Measurements from ENCODE around the gene EMID1.
"Not testable (repeated sequence)": the region's sequence is repeated elsewhere in the genome, so short reads cannot be mapped to it uniquely, and the experiment has no call there.

Gene EMID1

DNA sequence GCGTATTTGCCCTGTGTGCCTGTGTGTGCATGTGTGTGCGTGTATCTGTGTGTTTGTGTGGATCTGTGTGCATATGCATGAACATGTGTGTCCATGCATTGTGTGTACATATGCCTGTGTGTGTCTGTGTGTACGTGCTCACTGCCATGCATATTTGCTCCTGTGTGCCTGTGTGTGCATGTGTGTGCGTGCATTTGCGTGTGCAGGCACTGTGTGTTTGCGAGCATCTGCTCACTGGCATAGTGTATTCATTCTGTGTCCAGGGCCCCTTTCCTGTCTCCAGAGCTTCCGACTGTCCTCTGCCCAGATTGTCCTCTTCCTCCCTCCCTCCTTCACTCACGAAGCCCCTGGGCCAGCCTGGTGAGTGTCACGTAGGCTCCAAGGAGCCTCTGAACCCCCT, 5.8 kb downstream of the EMID1 start:
- DNase-seq (ENCODE audit: low read depth) = no peak

DNA sequence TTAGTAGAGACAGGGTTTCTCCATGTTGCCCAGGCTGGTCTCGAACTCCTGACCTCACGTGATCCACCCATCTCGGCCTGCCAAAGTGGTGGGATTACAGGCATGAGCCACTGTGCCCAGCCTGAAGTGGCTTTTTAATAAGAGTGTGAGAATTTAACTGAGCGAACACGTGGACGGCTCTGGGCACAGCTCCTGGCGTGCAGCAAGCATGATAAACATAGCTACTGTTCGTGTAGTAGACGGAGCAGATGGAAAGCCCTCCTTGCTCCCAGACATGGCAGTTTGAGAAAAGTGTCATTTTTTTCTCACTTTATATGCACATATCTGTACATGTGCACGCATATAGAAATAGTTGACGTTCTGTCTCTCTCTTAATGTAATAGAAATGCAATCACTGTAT, 7.0 kb downstream of the EMID1 start:
- no peak for DNase-seq (ENCODE audit: low read depth)

DNA sequence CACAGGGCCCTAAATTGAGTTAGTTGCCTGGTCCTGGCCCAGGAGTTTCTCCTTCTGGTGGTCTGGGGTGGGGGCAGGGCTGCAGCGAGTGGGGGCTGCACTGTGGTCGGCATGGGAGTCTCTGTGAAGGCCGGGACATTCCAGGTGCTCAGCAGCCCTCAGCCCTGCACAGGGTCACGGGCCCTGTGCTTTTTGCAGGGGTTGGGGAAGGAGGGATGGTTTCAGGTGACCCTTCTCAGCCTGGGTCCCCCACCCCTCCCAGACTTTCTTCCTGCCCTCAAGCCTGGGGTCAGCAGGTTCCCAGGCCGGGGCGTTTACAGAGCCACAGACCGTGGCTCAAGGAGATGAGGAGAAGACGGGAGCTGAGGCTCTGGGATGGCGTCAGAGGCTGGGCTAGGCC, 7.8 kb downstream of the EMID1 start:
- no peak for DNase-seq (ENCODE audit: low read depth)

DNA sequence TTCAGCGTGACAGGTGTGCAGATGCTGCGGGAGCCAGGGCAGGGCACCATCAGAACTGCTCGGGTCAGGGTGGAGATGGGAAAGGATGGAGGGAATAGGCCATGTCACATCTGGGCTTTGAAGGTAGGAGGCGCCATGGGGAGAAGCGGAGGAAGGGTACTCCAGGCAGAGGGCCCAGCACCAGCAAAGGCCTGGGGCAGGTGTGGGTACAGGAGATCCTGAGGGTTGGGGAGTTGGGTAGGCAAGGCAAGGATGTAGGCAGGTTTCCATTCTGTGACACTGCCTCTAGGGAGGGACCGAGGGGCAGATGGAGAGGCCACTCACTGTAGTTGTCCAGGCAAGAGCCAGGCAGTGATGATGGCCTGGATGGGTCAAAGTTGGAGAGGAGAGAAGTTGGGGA, 8.5 kb downstream of the EMID1 start:
- no peak for DNase-seq (ENCODE audit: low read depth)

DNA sequence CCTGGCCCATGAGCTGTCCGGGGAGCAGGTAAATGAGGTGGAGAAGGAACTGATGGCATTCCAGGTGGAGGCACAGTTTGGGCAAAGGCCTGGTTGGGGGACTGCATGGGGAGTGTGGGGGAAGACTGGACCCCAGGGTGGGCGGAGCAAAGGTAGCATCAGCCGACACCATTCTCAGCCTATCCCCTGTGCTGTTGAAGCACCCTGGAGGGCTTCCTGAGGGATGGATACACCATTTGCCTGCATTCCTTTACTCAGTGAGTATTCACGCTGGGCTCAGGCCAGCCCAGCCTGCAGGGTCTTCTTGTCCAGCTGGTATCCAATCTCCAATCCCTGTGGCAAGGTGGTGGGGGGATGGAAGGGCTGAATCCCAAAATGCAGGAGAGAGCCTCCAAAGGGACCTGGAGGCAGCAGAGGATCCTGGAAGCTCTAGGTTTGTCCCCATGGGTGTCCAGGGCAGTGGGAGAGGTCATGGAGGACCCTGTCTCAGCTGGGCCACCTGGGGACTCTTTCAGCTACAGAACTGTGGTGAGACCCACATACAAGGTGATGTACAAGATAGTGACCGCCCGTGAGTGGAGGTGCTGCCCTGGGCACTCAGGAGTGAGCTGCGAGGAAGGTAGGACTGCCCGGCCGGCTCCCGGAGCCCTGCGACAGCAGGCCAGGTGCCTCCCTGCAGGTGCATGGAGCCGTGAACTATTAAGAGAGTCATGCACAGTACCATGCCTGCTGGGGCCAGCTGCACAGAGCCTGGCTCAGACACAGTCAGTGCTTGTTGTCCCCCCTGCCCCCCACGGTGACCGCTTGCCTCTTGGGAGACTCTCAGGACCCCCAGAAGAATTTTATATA, 9.5 kb downstream of the EMID1 start:
- no peak for DNase-seq (ENCODE audit: low read depth)

DNA sequence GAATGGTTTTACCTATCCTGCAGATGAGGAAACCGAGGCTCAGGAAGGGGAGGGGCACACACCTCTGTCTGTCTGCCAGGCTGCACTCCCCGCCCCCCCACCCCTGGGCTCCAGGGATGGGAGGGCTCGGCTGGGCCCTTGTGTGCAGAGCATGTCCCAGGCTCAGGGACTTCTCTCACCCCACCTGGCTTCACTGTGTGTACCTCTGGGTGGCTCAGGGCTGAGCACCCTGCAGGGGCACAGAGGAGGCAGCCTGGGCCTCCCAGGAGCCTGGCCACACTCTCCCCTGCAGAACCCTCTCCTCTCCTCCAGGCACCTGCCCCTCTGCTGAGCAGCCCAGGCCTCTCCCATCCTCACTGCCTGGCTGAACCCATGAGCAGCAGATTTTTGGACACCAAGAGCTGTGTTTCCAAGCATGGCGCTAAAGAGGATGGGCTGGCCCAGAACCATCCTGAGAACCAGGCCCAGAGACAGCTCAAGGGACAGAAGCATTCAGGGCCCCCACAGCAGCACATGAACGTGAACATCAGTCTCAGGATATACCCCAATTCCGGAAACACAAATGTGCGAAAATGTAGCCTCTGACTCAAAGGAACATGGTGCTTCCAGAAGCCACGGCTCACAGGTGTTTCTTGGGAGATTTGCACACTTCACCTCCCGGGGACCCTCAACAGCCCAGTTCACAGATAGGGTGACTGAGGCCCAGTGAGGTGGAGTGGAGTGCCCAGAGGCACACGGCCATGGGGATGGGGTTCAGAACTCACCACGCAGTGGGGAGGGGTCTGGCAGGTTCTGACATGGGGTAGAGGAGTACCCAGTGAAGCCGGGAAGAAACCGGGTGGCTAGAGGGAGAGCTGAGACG, 10.5 kb downstream of the EMID1 start:
- no peak for DNase-seq (ENCODE audit: low read depth)

DNA sequence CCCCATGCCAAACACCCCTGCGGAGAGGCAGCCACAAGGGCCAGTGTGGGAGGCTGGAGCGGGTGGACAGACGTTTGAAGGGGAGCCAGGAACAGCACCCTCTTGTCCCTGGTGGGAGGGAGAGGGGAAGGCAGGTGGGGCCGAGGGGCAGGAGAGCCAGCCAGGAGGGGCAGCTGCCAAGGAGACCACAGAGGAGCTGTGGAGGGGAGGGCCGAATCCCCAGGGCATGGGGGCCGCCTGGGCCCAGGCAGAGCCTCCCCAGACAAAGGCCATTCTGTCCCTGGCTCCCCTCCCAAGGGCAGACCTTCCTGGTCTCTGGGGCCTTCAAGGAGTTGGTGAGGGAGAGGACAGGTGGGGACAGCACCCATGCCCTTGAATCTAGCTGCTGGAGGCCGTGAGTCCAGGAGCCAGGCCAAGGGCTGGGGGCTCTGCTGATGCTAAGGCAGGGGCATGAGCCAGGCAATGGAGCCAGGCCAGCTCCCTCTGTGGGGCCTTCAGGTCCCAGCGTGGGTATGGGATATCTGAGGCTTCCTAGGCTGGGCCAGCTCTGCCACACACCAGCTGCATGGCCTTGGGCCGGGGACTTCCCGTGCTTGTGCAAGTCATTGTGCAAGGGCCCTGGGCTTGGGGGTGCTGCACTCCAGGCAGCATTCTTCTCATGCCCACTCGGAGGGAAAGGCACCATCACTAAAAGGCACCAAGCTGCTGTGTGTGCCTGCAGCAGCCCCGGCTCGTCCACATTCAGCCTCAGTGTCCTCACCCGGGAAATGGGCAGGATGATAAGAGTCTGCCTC, 11.4 kb downstream of the EMID1 start:
- DNase-seq (ENCODE audit: low read depth) = peak; percentile 40

DNA sequence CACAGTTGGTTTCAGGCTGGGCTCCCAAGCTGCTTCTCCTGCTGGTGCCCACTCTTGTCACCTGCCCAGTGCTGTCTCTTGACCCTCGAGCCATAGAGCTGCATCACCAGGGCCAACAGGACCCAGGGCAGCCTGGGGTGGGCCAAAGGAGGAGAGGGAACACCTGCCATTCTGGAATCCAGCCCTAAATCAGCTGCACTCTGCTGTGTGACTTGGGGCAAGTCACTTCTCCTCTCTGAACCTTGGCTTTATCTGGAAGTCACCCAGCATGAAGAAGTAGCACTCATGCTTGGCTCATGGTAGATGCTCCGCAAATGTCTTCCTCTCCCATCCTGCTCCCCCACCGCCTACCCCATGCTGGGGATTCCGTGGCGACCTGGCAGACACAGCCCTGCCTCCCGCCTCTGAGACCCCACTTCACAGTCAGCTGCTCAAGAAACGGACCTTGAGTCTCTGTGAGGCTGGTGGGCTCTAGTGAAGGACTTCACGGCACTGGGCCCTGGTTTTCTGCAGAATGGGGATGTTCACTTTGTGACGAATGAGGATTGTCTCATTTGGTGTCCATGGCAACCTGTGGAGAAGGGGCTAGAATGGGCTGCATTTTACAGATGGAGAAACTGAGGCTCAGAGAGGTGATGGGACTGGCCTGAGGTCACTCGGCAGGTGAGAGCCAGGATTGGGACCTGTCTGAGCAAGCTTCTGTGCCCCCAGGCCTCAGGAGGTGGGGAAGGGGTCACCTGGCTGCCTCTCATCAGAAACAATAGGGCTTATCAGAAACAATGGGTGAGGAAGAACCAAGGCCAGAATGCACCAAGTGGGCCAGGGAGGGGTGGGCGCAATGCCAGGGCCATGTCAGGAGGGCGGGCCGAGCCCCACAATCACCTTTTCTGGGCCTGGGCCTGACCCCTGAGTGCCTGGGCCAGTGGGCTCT, 12.4 kb downstream of the EMID1 start:
- no peak for DNase-seq (ENCODE audit: low read depth)

DNA sequence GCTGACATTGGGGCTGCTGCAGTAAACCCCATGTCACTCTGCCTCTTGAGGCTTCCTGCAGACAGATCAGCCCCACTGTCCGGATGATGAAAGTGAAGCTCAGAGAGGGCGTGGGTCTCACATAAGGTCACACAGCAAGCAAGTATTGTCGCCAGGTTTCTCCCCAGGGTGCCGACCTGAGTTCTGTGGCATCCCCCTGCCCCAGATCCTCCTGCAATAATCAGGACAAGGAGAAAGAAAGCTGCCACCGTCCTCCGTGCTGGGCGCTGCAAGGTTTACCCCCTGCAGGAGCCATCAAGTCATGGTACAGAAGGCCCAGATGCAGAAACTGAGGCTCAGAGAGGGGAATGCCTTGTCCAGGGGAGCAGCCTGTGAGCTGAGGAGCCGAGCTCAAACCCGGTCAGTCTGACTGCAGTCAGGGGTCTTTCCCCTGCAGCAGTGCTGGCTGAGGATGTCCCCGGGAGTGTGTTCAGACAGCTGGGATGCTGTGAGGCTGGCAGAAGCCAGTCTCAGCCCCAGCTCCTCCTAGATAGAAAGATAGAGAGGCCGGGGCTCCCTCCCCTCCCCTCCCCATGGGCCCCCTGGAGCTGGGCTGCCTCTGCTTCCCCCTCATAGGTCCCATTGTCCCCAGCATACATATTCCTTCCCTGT, 13.2 kb downstream of the EMID1 start:
- no peak for DNase-seq (ENCODE audit: low read depth)

DNA sequence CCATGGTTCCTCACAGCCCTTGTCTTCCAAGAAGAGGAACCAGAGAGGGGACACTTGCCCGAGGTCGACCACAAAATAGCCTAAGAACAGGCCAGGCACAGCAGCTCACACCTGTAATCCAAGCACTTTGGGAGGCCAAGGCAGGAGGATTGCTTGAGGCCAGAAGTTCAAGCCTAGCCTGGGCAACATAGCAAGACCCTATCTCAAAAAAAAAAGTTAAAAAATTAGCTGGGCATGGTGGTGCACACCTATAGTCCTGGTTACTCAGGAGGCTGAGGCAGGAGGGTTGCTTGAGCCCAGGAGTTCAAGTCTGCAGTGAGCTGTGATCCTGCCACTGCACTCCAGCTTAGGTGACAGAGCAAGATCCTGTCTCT, 13.7 kb downstream of the EMID1 start:
- not testable (repeated sequence) for DNase-seq (ENCODE audit: low read depth)

DNA sequence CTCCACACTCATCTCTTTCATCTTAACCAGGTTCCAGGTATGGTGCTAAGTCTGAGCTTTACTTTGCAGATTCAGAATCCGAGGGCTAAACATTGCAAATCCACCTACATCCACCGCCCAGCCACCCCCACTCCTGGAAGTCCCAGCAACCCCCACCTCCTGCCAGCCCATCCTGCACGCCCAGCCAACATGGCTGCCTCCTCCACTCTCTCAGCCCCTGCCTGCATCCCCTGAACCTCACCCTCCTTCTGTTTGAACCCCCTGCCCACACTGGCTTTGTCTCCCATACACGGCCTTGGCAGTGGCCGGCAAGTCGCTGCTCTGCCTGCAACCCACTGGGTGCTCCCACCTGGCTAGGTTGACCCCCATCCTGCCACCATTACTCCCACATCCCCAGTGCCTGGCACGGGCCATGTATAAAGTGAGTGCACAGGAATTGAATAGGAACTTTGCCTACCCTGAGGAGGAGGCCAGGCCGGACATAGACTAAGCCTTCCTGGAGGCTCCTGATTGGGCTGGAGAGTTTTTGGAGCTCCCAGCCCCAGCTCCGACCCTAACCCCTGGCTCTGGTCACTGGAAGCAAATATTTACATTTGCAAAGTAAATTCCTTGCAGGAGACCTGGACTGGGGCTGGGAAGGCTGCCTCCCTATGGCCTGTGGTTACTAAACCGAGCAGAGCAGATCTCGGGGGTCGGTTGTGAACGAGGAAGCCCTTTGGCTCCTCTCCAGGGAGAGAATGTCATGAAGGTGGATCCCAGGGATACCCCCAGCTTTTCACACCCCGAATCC, 14.4 kb downstream of the EMID1 start:
- DNase-seq (ENCODE audit: low read depth) = no peak

DNA sequence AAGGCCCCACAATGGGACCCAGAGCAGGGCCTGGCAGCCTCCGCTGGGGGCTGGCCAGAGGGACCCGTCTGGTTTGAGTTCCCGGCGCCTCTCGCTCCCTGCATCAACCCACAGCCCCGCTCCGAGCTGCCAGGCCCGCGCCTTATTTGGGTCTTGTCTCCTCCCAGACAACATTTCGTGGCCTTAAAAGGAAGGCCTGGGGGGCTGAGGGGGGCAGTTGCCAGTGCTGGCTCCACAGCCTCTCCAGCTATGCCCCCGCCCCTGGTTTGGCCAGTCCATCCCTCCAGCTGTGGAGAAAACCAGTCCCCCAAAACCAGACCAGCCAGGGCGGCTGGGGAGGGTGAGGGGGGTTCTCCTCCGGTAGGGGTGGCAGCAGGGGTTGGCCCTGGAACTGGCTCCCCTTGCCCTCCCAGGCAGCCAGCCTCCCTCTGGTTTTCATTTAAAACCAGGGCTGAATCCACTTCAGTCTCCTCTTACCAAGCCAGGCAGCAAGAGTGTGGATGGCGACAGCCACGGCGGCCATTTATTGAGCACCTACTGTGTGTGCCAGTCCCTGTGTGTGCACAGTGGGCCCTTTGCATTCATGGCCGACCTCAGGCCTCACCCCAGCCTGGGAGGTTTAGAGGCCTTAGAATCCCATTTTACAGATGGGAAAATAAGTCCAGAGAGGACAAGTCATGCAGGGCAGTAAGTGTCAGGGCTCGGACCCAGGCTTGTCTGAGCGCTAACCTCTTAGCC, 18.6 kb downstream of the EMID1 start:
- DNase-seq (ENCODE audit: low read depth) = no peak

DNA sequence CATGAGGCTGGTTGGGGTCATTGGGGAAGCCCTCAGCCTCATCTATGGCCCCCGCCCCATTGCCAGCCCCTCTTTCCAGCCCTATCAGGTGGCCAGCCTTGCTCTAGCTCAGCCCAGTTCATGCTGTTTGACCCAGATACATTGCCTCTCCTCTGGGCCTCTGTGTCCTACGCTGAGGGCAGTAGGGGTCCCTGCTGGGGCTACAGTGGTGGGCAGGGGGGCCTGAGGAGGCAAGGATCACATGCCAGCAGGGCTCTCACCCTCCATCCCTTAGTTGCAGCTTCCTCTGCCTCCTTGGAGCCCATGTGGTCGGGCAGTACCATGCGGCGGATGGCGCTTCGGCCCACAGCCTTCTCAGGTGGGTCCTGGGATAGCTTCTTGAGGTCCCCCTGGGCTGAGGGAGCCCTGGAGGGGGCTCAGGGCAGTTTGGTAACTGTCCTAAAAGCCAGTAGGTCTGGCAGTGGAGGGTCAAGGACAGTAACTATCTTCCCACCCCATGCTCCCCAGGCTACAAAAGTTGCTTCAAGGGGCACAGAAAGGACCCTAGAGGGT, 19.2 kb downstream of the EMID1 start:
- DNase-seq (ENCODE audit: low read depth) = no peak

DNA sequence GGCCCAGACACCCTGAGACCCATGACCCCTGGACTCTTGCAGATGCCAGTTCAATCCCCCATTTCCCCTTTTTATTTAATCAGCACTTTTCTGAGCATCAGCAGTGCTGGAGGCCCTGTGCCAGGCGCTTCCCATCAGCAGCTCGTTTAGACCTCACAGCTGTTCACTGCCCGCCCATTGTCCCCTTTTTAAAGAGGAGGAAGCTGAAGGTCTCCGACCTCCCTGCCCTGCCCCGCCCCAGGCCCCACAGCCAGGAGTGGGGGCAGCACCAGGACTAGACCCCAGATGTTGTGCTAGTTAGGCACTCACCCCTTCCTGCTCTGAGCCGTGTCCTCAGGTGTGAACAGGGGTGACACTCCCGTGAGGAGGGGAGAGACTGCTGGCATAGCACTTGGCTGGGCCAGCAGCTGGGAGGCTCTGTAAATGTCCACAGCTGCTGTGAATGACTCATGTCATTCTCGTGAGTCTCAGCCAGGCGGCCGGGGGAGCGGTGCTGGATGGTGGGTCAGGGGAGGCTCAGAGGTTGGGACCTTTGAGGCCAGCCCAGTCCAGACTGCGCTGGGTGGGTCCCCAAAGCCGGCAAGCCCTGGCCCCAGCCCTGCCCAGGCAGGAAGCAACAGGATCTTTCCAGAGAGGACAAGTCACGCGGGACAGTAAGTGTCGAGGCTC, 19.9 kb downstream of the EMID1 start:
- peak; percentile 28 for DNase-seq (ENCODE audit: low read depth)

DNA sequence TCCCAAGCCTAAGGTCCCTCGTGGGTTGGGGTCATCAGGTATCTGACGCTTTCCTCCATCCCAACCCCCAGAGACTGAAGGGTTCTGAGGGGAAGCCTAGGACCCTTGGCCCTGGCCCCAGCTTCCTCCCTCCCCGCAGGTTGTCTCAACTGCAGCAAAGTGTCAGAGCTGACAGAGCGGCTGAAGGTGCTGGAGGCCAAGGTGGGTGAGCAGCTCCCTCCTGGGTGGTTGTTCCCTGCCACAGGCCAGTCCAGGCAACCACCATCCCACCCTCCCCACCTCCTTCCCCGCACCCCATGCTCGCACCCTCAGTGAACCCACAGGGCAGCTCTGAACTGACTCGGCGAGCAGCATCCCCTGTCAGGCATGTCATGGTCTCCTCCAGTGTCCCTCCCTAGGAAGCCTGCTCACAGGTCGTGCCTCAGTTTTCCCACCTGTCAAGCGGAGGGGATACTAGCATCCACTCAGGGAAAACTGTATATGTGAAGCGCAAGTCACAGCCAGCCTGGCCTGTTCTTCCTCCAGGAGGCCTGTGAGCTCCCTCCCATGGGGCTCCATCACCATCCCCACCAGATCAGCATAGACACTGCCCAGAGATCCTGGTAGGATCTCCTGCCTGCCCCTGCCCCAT, 20.8 kb downstream of the EMID1 start:
- DNase-seq (ENCODE audit: low read depth) = no peak

DNA sequence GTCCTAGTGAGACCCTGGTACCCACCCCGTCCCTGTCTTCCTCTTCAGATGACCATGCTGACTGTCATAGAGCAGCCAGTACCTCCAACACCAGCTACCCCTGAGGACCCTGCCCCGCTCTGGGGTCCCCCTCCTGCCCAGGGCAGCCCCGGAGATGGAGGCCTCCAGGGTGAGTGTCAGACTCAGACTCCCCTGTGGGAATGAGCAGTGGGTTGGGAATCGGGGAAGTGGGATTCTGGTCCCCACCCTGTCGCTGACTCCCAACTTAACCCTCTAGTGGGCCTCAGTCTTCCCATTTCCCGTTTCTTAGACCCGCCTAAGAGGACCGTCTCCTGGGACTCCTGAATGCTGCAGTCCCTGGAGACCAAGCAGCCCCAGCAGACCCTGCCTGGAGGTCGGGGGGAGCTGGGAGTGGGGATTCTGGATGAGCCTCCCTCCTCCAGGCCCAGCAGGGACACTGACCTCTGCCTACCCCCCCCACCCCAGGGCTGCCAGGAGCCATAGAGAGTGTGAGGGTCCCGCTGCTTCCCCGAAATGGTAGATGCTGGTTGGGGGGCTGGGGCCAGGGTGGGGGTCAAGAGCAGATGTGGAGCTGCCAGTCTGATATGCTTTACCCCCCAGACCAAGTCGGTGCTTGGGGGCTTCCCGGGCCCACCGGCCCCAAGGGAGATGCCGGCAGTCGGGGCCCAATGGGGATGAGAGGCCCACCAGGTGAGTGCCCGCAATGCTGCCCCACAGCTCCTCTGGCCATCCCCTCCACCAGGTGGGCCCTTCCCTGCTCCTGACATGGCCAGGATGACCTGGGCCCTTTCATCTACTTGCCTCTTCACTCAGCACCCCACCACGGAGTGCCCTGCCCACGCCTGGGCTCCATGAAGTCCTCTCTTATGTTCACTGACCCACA, 25.5 kb downstream of the EMID1 start:
- no peak for DNase-seq (ENCODE audit: low read depth)

All from EH (cell line).